Raji (cell line): Measurements from ENCODE around the gene MMS19.

ENCODE experiments used
- POLR2A ChIP-seq: IDR thresholded peaks from 2 replicates; pipeline ENCODE4 v1.6.1; 2011; ENCODE audit warnings: low read depth, low read length, control low read depth; ENCODE audit not compliant: insufficient read depth

Gene MMS19

DNA sequence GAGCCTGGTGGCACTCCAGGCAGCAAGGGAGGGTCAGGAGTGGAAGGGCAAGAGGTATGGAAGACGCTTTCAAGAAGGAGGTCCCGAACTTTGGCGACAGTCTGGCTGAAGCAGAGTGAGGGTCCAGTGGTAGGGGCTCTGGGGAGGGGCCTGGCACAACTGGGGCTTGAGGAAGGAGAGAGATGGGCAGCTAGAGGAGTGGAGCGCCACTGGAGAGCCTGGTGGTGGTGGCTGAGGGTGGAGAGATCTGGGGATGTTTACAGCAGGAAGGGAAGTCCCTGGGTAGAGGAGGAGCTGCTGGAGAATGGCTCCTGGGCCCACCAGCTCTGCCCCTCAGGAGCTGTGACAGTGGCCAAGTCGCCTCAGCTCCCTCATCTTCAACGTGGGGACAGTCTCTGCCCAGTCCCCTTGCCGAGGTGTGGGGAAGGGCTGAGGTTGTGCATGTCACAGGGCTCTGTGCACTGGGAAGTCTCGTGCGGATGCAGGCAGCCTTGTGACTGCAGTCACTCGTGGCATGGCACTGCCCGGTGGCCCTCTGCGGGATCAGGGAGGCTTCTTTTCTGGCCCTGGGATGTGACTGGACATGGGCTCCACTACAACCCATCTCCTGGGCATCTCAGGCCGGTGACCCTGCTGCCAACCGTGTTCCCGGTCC is 19.0 kb upstream of the MMS19 start:
- TF ChIP-seq POLR2A = no peak

DNA sequence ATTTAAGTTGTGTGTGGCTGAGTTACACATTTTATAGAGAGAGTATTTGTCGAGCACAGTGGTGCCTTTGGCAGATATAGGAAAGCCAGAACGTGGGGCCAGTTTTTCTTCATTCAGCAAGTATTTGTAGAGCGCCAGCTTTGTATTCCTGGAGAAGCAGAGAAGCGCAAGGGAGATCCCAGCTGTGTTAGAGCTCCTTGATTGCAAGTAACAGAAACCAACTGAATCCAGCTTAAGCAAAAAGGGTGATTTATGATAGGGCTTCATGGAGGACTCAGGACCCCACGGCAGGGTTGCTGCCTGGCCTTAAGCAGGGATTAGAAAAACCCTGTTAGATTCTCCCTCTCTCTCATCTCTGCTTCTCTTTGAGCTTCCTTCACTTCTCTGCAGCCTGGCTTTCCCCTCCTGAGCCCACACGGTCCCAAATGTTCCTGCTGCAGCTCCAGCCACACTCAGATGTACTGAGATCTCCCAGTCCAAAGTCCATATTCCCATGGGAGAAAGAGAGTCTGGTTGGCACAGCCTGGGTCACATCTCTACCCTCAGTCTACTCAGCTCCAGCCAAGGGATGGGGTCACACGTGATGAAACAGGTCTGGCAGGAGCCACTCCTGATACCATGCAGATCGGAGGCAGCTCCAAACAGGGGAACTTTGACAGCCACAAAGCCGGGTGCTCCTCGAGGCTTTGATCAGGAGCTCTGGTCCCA is 17.2 kb upstream of the MMS19 start:
- TF ChIP-seq POLR2A = no peak

- TF ChIP-seq POLR2A = no peak
Measured at GRCh38 chr10:97514344-97514743, 16.1 kb upstream of the MMS19 start.

DNA sequence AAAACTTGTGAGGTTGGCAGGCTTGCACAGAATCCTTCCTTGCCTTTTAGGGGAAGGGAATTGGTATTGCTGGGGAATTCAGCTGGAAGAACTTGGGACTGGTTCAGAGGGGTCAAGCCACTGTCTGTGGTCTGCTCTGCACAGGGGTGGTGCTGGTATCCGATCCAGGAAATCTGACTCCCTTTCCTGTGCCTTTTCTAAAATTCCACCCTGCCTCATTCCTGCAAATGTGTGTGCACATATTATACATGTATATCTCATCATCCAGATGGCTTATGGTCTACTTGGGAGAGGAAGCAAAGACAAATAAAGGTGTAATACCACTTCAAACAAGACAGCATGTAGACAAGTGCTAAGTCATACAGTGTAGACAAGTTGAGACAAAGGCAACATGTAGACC is 14.8 kb upstream of the MMS19 start:
- TF ChIP-seq POLR2A = no peak

DNA sequence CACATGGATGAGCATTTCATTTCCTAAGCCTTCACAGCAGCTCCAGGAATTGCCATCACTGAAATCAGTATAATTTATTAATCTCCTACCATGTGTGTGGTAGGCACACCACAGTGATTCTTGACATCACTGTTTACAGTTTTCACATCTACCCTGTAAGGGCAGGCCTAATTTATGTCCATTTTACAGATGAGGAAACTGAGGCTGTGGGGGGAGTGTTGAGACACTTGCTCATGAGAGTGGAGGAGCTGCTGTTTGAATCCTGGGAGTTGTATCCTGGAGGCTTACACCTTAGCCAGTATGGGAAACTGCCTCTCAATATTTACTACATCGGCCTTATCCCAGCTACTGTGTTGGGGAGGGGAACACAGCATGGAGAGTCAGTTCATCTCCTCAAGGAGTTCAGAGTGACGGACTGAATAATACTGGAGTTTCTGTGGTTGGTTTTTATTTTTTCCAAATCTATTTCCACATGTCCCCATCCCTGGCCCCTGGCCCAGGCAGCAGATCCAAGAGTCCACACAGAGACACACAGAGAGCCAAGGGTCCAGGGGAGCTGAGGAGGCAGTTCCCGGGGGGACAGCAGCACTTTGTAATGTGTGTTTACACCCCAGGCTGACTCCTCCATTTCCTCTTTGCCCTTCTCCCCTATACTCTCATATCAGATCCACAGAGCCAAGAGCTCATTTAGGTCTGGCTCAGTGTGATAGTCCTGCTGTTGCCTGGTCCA is 13.7 kb upstream of the MMS19 start:
- no peak for TF ChIP-seq POLR2A

DNA sequence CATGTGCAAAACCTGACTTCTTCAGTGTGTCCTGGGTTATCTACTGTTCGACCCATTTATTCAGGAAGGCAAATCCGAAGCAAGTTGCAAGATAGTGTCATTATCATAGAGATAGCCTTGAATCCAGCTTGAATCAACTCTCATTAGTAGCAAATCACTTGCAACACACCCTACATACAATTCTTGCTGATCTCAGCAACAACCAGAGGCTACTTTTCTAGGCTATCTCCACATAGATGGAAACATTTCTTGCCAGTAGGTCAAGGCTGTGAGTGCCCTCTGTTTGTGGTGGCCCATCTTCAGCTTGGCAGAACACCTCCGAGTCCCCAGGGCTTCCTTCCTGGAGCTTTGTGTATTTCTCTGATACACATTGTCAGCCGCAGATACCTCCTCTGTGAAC is 12.5 kb upstream of the MMS19 start:
- no peak for TF ChIP-seq POLR2A

DNA sequence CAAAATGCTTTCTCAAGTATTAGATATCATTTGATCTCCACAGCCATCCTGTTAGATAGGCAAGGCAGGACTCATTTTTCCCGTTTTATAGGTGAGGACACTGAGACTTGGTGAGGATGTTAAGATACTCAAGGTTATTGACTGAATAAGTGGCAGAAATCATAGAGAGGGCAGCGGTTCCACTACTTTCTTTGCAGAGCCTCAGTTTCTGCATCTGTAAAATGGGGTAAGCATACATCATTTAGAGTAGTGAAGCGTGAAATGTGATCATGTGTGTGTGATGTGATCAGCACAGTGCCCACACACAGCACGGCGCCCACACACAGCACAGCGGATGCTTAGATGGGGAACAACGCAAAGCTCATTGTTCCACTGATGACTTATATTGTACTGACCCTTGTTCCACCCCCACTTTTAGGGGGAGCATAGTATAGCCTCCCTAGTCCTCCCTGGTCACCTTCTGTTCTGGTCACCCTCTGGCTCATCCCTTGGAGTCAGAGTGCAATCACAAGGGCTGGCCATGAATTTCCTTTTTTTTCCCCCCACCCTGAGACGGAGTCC is 11.0 kb upstream of the MMS19 start:
- TF ChIP-seq POLR2A = no peak

GRCh38 chr10:97508342-97508741 is 10.1 kb upstream of the MMS19 start:
- TF ChIP-seq POLR2A = no peak

- no peak for TF ChIP-seq POLR2A
Measured at GRCh38 chr10:97506199-97506991, 8.2 kb upstream of the MMS19 start.

- no peak for TF ChIP-seq POLR2A
Measured at GRCh38 chr10:97505152-97505551, 6.9 kb upstream of the MMS19 start.

GRCh38 chr10:97503406-97503805 is 5.2 kb upstream of the MMS19 start:
- no peak for TF ChIP-seq POLR2A

- no peak for TF ChIP-seq POLR2A
Measured at GRCh38 chr10:97502916-97503315, 4.7 kb upstream of the MMS19 start.

- TF ChIP-seq POLR2A = no peak
Measured at GRCh38 chr10:97500297-97500575, 2.0 kb upstream of the MMS19 start.

DNA sequence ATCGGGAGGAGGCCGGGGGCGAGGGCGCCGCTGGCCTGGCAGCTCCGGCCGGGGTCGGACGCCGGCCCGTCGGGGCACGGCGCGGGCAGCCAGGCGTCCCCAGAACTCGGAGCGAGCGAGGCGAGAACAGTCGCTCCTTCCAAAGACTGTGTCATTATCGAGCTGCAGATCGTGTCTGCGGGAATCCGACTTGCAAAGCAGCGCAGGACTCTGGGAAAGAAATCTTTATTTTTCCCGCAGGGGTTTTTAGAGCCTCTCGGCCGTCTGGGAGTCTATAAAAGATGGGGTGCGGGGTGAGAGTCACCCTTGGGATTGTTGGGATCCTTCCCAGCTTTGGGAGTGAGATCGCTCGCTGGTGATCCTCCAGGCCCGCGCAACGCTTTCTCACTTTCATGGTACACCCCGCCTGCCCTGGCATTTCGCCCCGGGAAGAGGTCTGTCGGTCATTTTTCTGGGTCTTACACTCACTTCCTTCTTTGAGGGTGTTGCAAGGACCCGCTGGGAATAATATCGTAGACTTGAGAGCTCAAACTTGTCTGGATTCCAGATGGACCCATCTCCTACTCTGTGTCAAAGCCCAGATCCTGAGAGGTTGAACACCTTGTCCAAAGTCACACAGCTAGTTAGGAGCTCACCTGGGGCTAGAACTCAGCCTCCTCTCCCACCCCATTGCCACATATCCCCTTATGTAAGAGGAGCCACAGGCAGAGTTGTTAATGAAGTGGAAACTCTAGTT is 1.5 kb upstream of the MMS19 start:
- TF ChIP-seq POLR2A = no peak
